ENCODE data around the gene TSPAN16. TPM values are rescaled to one million over a fixed set of nuclear protein-coding genes. Genes with fewer than 3 reads are reported as not detected.

TSPAN16 gene, protein sequence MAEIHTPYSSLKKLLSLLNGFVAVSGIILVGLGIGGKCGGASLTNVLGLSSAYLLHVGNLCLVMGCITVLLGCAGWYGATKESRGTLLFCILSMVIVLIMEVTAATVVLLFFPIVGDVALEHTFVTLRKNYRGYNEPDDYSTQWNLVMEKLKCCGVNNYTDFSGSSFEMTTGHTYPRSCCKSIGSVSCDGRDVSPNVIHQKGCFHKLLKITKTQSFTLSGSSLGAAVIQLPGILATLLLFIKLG
- total RNA-seq: not detected
- long read RNA-seq, partial matches to known transcripts: 0 of 3 reads
- long read RNA-seq, other reads (novel, unspliced or antisense): 3 of 3 reads

DNA sequence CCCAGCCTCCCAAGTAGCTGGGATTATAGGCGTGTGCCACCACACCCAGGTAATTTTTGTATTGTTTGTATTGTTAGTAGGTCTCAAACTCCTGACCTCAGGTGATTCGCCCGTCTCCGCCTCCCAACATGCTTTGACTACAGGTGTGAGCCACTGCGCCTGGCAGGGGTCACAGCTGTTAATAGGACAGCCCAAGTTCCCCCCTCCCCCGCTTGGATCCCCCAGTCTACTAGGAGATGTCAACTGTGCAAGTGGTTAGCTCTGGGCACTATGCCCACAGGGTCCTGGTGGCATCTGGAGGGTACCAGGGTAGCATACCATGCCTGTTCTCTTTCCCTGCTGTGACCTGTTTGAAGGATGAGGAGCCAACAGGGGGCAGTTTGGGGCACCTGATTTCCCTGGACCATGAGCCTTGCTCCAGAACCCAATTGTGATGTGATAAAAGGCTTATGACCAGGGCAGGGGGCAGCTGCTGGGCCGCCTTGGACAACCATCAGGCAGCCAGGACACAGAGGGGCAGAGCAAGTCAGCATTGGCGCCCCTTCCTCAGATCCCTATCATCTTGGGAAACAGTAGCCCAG is at the start of gene TSPAN16:
TSPAN16 (plus strand) TSS at position 496 of the 581 bp plus-strand sequence. CDS start 138 bp downstream, outside the sequence.
- intact Hi-C loops (cut with micrococcal nuclease): no loop called here
- Histone ChIP-seq H3K36me3 (no peaks in the 10 kb centered on the region), H3K4me1 (peaks cover 18% of the 10 kb centered on the region), H3K27ac (replicated peaks) (peak within 1 kb of the TSS; percentile 60), H3K4me3 (no peak within 1 kb of the TSS), H3K27me3 (ENCODE audit: low read depth) (no peaks in the 10 kb centered on the region), H3K9me3 (replicated peaks) (no peaks in the 10 kb centered on the region)
- no peak for DNase-seq
- TF ChIP-seq, protein P1, sequence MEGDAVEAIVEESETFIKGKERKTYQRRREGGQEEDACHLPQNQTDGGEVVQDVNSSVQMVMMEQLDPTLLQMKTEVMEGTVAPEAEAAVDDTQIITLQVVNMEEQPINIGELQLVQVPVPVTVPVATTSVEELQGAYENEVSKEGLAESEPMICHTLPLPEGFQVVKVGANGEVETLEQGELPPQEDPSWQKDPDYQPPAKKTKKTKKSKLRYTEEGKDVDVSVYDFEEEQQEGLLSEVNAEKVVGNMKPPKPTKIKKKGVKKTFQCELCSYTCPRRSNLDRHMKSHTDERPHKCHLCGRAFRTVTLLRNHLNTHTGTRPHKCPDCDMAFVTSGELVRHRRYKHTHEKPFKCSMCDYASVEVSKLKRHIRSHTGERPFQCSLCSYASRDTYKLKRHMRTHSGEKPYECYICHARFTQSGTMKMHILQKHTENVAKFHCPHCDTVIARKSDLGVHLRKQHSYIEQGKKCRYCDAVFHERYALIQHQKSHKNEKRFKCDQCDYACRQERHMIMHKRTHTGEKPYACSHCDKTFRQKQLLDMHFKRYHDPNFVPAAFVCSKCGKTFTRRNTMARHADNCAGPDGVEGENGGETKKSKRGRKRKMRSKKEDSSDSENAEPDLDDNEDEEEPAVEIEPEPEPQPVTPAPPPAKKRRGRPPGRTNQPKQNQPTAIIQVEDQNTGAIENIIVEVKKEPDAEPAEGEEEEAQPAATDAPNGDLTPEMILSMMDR (IDR thresholded peaks at IDR 0.05; ENCODE audit: borderline replicate concordance): no peak

DNA sequence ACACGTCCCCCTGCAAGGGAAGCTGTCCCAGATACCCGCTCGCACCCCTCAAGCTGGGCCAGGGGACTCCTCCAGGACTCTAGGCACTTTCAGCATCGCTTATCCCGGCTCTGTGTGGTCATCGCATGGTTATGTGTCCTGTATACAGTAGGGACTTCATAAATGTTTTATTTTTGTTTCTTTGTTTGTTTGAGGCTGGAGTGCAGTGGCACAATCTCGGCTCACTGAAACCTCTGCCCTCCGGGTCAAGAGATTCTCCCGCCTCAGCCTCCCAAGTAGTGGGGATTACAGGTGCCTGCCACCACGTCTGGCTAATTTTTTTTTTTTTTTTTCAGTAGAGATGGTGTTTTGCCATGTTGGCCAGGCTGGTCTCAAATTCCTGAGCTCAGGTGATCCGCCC is 49.0 kb upstream of the TSPAN16 start:
- Histone ChIP-seq H3K36me3 (peaks cover 64% of the 10 kb centered on the region), H3K4me1 (peaks cover 60% of the 10 kb centered on the region), H3K4me3 (no peak overlapping the region), H3K9me3 (replicated peaks) (no peaks in the 10 kb centered on the region), H3K27ac (replicated peaks) (peak overlapping the region; percentile 91), H3K27me3 (ENCODE audit: low read depth) (no peaks in the 10 kb centered on the region)
- intact Hi-C loops (cut with micrococcal nuclease): no loop called here
- DNase-seq: no peak
- TF ChIP-seq, protein P1 (IDR thresholded peaks at IDR 0.05; ENCODE audit: borderline replicate concordance): no peak

DNA sequence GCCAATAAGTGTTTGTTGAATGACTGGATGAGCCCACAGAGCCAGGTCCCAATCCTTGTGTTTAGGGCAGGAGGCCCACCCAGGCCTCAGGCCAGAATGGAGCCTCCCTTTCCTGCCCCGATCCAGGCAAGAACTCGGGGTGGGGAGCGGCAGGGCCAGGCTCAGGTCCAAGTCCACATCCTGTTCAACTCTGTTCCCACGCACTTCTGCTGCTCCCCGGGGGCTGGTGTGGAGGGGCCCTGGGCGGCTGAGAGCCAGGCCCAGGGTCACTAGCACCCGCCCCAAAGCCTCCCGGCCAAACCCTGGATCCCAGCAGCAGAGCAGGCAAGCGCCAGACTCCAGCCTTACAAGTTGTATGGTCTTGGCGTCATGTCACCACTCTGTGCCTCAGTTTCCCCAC is 48.6 kb upstream of the TSPAN16 start:
- Histone ChIP-seq H3K27me3 (ENCODE audit: low read depth) (no peaks in the 10 kb centered on the region), H3K9me3 (replicated peaks) (no peaks in the 10 kb centered on the region), H3K4me3 (no peak overlapping the region), H3K36me3 (peaks cover 64% of the 10 kb centered on the region), H3K4me1 (peaks cover 64% of the 10 kb centered on the region), H3K27ac (replicated peaks) (peak overlapping the region; percentile 91)
- TF ChIP-seq, protein P1 (IDR thresholded peaks at IDR 0.05; ENCODE audit: borderline replicate concordance): no peak
- intact Hi-C loops (cut with micrococcal nuclease): no loop called here
- peak; percentile 90 for DNase-seq

DNA sequence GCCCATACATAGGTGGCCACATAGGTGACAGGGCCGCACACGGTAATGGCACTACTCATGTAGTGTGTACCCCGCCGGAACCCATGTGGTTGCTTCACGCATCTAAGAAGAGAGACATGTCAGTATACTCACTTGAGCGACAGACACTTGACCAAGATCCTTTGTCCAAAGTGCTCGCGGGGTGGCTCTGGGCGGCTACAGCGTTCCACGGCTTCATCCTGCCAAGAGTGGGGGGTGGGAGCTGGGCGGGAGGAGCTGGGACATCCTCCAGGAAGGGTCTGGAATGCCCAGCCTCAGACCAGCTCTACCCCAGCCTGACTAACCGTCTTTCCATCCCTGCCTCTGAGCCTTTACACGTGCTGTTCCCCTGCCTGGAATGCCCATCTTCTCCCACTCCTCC is 48.0 kb upstream of the TSPAN16 start:
- Histone ChIP-seq H3K27me3 (ENCODE audit: low read depth) (no peaks in the 10 kb centered on the region), H3K27ac (replicated peaks) (peak overlapping the region; percentile 91), H3K36me3 (peaks cover 64% of the 10 kb centered on the region), H3K9me3 (replicated peaks) (no peaks in the 10 kb centered on the region), H3K4me1 (peaks cover 70% of the 10 kb centered on the region), H3K4me3 (no peak overlapping the region)
- intact Hi-C loops (cut with micrococcal nuclease): no loop called here
- TF ChIP-seq, protein P1 (IDR thresholded peaks at IDR 0.05; ENCODE audit: borderline replicate concordance): no peak
- no peak for DNase-seq

DNA sequence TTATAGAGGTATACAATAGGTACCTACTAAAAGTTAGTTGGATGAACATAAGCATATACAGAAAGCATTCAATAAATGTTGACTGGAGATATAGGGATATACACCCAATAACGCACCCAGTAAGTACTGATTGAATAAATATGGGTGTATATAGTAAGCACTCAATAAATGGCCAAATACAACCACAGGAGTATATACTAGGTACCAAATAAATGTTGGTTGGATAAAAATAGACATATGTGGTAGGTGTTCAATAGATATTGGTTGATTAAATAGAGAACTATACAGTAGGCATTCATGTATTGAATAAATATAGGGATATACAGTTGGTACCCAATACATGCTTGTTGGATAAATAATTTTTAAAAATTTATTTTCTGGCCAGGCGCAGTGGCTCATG is 47.1 kb upstream of the TSPAN16 start:
- H3K27ac ChIP-seq (replicated peaks): peak overlapping the region; percentile 91
- no peak for DNase-seq
- TF ChIP-seq, protein P1 (IDR thresholded peaks at IDR 0.05; ENCODE audit: borderline replicate concordance): no peak
- no peak overlapping the region for H3K4me3 ChIP-seq
- H3K36me3 ChIP-seq: peaks cover 61% of the 10 kb centered on the region
- no peaks in the 10 kb centered on the region for H3K9me3 ChIP-seq (replicated peaks)
- H3K4me1 ChIP-seq: peaks cover 74% of the 10 kb centered on the region
- no peaks in the 10 kb centered on the region for H3K27me3 ChIP-seq (ENCODE audit: low read depth)
- intact Hi-C loops (cut with micrococcal nuclease): no loop called here
